ENCODE measurements around the gene RAB6A.
"Not testable (repeated sequence)": the region's sequence is repeated elsewhere in the genome, so short reads cannot be mapped to it uniquely, and the experiment has no call there.

Gene RAB6A

GRCh38 chr11:73781303-73781702 lies 20.4 kb upstream of the RAB6A start:
- Histone ChIP-seq H3K27ac (no peak overlapping the region), H3K27me3 (ENCODE audit: insufficient read depth, low read depth, severe bottlenecking) (no peaks in the 10 kb centered on the region), H3K36me3 (no peaks in the 10 kb centered on the region), H3K4me3 (ENCODE audit: low read depth, low read length) (no peak overlapping the region), H3K9me3 (ENCODE audit: severe bottlenecking) (no peaks in the 10 kb centered on the region)
- TF ChIP-seq, protein P1, sequence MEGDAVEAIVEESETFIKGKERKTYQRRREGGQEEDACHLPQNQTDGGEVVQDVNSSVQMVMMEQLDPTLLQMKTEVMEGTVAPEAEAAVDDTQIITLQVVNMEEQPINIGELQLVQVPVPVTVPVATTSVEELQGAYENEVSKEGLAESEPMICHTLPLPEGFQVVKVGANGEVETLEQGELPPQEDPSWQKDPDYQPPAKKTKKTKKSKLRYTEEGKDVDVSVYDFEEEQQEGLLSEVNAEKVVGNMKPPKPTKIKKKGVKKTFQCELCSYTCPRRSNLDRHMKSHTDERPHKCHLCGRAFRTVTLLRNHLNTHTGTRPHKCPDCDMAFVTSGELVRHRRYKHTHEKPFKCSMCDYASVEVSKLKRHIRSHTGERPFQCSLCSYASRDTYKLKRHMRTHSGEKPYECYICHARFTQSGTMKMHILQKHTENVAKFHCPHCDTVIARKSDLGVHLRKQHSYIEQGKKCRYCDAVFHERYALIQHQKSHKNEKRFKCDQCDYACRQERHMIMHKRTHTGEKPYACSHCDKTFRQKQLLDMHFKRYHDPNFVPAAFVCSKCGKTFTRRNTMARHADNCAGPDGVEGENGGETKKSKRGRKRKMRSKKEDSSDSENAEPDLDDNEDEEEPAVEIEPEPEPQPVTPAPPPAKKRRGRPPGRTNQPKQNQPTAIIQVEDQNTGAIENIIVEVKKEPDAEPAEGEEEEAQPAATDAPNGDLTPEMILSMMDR (IDR thresholded peaks at IDR 0.05; ENCODE audit: low read depth, low read length): no peak
- no peak for DNase-seq

DNA sequence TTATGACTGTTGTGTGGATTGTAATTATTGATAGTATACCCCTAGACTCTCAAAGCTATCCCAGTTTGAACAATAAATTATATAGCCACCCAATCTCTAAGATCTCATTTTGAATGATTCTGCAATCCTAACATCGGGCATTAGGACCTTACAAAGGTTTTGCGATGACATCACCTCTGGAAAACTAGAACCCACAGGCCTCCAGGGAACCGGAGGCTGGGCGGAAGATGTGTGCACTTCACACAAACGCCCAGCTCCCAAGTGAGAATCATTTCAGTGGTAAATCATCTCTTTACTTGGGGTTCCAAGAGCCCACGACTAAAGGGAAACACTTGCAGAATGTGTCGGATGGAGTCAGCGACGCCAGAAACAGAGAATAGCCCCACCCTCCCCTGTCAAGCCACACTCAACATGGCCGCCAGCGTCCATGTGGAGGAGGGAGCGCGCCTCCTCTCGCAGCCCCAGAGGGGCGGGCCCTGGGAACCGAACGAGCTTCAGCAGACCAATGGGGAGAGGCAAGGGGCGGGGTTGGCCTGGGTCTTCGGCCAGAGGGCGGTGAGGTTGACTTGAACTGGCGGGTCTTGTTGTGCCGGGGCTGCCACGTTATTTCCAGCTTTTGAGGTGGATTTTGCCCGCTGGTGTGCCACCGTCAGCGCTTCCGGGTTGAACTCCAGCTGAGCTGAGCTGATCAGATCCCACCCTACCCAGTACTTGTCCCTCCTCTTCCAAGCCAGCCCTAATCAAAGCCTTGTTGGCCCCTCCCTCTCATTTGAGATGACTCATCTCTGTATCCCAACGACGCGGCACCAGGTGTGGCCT lies 18.4 kb upstream of the RAB6A start:
- Histone ChIP-seq H3K36me3 (no peaks in the 10 kb centered on the region), H3K4me3 (ENCODE audit: low read depth, low read length) (peak overlapping the region; percentile 61), H3K27ac (peak overlapping the region; percentile 84), H3K9me3 (ENCODE audit: severe bottlenecking) (no peaks in the 10 kb centered on the region), H3K27me3 (ENCODE audit: insufficient read depth, low read depth, severe bottlenecking) (no peaks in the 10 kb centered on the region)
- DNase-seq: peak; percentile 99
- TF ChIP-seq, protein P1 (IDR thresholded peaks at IDR 0.05; ENCODE audit: low read depth, low read length): no peak

DNA sequence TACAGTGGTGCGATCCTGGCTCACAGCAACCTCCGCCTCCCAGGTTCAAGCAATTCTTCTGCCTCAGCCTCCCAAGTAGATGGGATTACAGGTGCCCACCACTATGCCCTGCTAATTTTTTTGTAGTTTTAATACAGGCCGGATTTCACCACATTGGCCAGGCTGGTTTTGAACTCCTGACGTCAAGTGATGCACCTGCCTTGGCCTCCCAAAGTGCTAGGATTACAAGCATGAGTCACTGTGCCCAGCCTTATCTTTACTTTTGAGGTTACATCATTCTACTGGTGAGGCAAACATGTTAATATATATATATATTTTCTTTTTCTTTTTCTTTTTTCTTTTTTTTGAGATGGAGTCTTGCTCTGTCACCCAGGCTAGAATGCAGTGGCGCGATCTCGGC lies 9.9 kb upstream of the RAB6A start:
- not testable (repeated sequence) for H3K9me3 ChIP-seq (ENCODE audit: severe bottlenecking); H3K27me3 ChIP-seq (ENCODE audit: insufficient read depth, low read depth, severe bottlenecking); H3K4me3 ChIP-seq (ENCODE audit: low read depth, low read length); DNase-seq; H3K36me3 ChIP-seq; H3K27ac ChIP-seq

DNA sequence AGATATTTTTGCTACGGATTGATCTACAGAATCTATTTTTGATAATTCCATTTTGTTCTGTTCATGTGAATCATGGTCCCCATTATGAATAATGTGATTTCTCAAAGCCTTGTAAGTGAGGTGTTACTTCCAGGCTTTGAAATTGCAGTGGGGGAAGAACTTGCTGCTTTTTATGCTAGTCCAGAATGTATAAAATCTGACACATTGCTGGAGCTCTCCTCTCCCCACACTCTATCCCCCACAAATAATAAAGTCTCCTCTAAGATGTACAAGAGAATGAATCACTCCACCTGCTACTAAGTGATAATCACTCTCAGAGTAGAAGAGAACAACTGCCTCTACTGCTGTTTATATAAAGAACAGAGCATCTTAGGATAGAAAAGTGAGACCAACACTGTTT lies 5.9 kb upstream of the RAB6A start:
- Histone ChIP-seq H3K4me3 (ENCODE audit: low read depth, low read length) (no peak overlapping the region), H3K27ac (no peak overlapping the region), H3K27me3 (ENCODE audit: insufficient read depth, low read depth, severe bottlenecking) (no peaks in the 10 kb centered on the region), H3K36me3 (no peaks in the 10 kb centered on the region), H3K9me3 (ENCODE audit: severe bottlenecking) (no peaks in the 10 kb centered on the region)
- no peak for DNase-seq
- TF ChIP-seq, protein P1 (IDR thresholded peaks at IDR 0.05; ENCODE audit: low read depth, low read length): no peak

- H3K4me3 ChIP-seq (ENCODE audit: low read depth, low read length): no peak overlapping the region
- no peak for DNase-seq
- TF ChIP-seq, protein P1 (IDR thresholded peaks at IDR 0.05; ENCODE audit: low read depth, low read length): no peak
- H3K36me3 ChIP-seq: no peaks in the 10 kb centered on the region; the same call in 1 of the 2 replicates
- no peaks in the 10 kb centered on the region for H3K9me3 ChIP-seq (ENCODE audit: severe bottlenecking)
- no peaks in the 10 kb centered on the region for H3K27me3 ChIP-seq (ENCODE audit: insufficient read depth, low read depth, severe bottlenecking)
- H3K27ac ChIP-seq: no peak overlapping the region
Observed at GRCh38 chr11:73762732-73763131, 1.9 kb upstream of the RAB6A start.

GRCh38 chr11:73761403-73761945 lies 600 bp upstream of the RAB6A start:
- Histone ChIP-seq H3K4me3 (ENCODE audit: low read depth, low read length) (peak overlapping the region; percentile 41), H3K9me3 (ENCODE audit: severe bottlenecking) (no peaks in the 10 kb centered on the region), H3K27me3 (ENCODE audit: insufficient read depth, low read depth, severe bottlenecking) (no peaks in the 10 kb centered on the region)

More at GRCh38 chr11:73761403-73761945, 600 bp upstream of the RAB6A start:
- Histone ChIP-seq H3K36me3 (no peaks in the 10 kb centered on the region; the same call in 1 of the 2 replicates), H3K27ac (peak overlapping the region; percentile 13)
- TF ChIP-seq, protein P1 (IDR thresholded peaks at IDR 0.05; ENCODE audit: low read depth, low read length): no peak
- DNase-seq: no peak

Measured in WERI-Rb-1 (cell line).